GM19099 (cell line): Measurements from ENCODE around the gene PRKN.

Experiments used
- POLR2A ChIP-seq: IDR thresholded peaks from 3 replicates; pipeline ENCODE4 v1.6.1; 2011; ENCODE audit warnings: low read depth; ENCODE audit not compliant: insufficient read length; ENCODE audit errors: extremely low read depth

The PRKN gene

GRCh38 chr6:161333410-161333809, 1394.2 kb downstream of the PRKN start:
- TF ChIP-seq POLR2A, result no peak

- no peak for TF ChIP-seq POLR2A
Measured at GRCh38 chr6:161327360-161327953, 1400.1 kb downstream of the PRKN start.

- TF ChIP-seq POLR2A, result no peak
Measured at GRCh38 chr6:161319231-161319630, 1408.3 kb downstream of the PRKN start.

DNA sequence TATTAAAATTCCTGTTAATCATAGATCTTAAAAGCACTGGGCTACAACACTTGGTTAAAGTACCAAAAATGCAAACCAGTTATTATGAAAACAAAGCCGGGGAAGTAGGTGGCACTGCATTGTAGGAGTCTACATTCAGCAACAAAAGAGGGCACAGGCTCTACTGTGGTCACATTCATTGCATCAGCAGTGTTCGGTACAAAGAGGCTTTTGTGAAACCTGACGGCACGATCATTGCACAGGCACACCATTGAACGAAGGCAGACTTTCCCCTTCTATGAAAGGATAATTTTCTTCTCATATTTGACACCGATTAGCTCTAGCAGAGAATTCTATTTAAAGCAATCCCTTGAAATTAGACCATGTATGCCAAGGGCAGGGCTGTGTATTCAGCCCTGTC, 1409.1 kb downstream of the PRKN start:
- no peak for TF ChIP-seq POLR2A

GRCh38 chr6:161316531-161316930, 1411.0 kb downstream of the PRKN start:
- no peak for TF ChIP-seq POLR2A

GRCh38 chr6:161313940-161314509, 1413.5 kb downstream of the PRKN start:
- no peak for TF ChIP-seq POLR2A

DNA sequence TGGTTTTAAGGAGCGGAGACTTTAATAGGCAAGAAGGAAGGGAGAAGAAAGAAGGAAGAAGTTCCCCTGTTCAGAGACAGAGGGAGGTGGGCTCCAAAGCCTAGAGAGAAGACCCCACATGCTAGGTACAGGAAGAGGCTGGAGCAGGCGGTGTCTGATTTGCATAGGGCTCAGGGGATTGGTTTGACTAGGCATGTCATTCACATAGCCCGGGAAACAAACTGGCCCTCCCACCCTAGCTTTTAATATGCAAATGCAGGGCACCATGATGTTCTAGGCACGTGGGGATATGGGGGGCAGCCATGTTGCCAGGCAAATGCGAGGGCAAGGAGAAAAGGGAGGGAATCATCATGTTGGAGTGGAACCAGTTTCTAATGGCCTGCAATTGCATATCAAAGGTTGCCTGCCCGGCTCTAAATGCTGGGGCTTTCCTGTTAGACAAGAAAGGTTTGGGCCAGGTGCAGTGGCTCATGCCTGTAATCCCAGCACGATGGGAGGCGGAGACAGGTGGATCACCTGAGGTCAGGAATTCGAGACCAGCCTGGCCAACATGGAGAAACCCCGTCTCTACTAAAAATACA, 1419.4 kb downstream of the PRKN start:
- TF ChIP-seq POLR2A, result no peak

DNA sequence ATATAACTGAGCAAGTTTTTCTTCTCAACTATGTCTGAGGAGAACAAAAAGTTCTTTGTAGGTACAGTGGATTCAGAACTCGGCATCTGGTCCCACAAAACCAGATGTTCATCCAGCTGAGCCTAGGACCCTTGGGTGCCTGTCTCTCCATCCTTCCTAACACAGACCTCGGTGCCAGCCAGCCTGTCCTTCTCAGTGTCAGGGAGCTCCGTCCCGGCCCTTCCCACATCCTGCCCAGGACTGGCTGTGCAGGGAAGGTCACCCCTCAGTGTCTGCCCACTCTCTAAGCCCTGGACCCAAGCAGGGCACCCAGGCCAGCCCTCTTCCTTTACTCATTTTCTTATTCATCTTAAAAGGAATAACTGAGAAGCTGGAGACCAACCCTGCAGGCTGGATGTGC, 1421.7 kb downstream of the PRKN start:
- TF ChIP-seq POLR2A, result no peak

- TF ChIP-seq POLR2A, result no peak
Measured at GRCh38 chr6:161303628-161304340, 1423.8 kb downstream of the PRKN start.

GRCh38 chr6:161302949-161303348, 1424.6 kb downstream of the PRKN start:
- no peak for TF ChIP-seq POLR2A

- TF ChIP-seq POLR2A, result no peak
Measured at GRCh38 chr6:161301338-161301737, 1426.2 kb downstream of the PRKN start.

GRCh38 chr6:161300823-161301222, 1426.7 kb downstream of the PRKN start:
- no peak for TF ChIP-seq POLR2A

GRCh38 chr6:161299726-161300125, 1427.8 kb downstream of the PRKN start:
- no peak for TF ChIP-seq POLR2A
